ENCODE measurements around the gene TENM4.
A peak's percentile ranks its signal among the peaks of the same experiment; 100 is the strongest.

TENM4 gene

GRCh38 chr11:79471071-79471844 is 30.4 kb upstream of the TENM4 start:
- POLR2A ChIA-PET: no interaction called here
- TF ChIP-seq, protein P1, sequence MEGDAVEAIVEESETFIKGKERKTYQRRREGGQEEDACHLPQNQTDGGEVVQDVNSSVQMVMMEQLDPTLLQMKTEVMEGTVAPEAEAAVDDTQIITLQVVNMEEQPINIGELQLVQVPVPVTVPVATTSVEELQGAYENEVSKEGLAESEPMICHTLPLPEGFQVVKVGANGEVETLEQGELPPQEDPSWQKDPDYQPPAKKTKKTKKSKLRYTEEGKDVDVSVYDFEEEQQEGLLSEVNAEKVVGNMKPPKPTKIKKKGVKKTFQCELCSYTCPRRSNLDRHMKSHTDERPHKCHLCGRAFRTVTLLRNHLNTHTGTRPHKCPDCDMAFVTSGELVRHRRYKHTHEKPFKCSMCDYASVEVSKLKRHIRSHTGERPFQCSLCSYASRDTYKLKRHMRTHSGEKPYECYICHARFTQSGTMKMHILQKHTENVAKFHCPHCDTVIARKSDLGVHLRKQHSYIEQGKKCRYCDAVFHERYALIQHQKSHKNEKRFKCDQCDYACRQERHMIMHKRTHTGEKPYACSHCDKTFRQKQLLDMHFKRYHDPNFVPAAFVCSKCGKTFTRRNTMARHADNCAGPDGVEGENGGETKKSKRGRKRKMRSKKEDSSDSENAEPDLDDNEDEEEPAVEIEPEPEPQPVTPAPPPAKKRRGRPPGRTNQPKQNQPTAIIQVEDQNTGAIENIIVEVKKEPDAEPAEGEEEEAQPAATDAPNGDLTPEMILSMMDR (IDR thresholded peaks at IDR 0.05; ENCODE audit: insufficient read depth, low read length, missing control alignments): no peak
- CTCF ChIA-PET: interaction anchor here (1.3 to 1.5 kb wide), 3 partner anchors 12 to 23 kb away, joined by 3 to 5 read pairs (median 3); no protein-coding TSS in a partner anchor
- no peak overlapping the region for H3K4me3 ChIP-seq (ENCODE audit: low read depth, low read length)
- no peak for DNase-seq (ENCODE audit: low read depth, low spot score)

DNA sequence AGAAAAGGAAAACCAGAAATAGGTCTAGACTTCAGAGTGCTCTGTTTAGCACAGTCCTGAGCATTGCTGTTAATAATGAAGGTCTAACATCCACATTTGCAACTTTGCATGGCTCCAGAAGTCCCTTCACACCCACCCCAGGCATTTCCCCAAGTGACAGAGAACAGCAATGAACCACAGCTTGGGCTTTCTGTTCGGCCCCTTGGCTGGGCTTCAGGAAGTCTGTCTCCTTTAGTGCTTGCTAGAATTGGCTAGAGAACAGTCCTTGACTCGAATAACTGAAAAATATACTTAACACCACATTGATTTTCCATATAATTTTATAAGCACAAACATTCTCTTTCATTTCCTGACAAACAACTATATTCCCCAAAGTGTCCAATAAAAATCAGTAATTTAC is 29.3 kb upstream of the TENM4 start:
- H3K4me3 ChIP-seq (ENCODE audit: low read depth, low read length): no peak overlapping the region
- ChIA-PET CTCF (interaction anchor here (2.7 kb wide), 1 partner anchor 23 kb away, joined by 14 read pairs; no protein-coding TSS in a partner anchor), POLR2A (no interaction called here)
- no peak for DNase-seq (ENCODE audit: low read depth, low spot score)
- TF ChIP-seq, protein P1 (IDR thresholded peaks at IDR 0.05; ENCODE audit: insufficient read depth, low read length, missing control alignments): no peak

GRCh38 chr11:79467761-79468160 is 26.9 kb upstream of the TENM4 start:
- TF ChIP-seq, protein P1 (IDR thresholded peaks at IDR 0.05; ENCODE audit: insufficient read depth, low read length, missing control alignments): no peak
- CTCF ChIA-PET: interaction anchor here (2.7 kb wide), 1 partner anchor 26 kb away, joined by 14 read pairs; no protein-coding TSS in a partner anchor
- no peak overlapping the region for H3K4me3 ChIP-seq (ENCODE audit: low read depth, low read length)
- no peak for DNase-seq (ENCODE audit: low read depth, low spot score)
- POLR2A ChIA-PET: no interaction called here

- peak; percentile 52 for DNase-seq (ENCODE audit: low read depth, low spot score)
These were observed 25.6 kb upstream of the TENM4 start for GRCh38 chr11:79466411-79466810.

DNA sequence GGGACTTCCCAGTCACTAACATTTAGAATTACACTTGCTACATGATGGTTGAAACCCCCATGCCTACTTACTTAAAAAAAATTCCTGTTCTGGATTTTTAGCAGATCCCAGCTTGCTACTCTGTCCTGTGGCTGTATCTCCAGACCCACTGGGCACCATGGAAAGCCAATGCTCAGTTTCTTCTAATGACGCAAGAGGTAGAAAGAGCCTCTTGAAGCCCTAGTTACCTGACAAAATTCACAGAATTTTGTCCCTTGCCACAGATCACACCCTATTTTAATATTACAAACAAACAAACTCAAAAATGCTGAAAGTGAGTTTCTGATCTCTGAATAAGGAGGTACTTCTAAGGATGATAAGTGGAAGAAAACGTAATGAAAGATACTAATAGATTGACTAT is 24.3 kb upstream of the TENM4 start:
- ChIA-PET POLR2A (no interaction called here), CTCF (interaction anchor here (1.0 to 2.6 kb wide), 4 partner anchors 9 to 819 kb away, joined by 3 to 8 read pairs (median 4); no protein-coding TSS in a partner anchor)
- TF ChIP-seq, protein P1 (IDR thresholded peaks at IDR 0.05; ENCODE audit: insufficient read depth, low read length, missing control alignments): no peak
- DNase-seq (ENCODE audit: low read depth, low spot score): no peak
- no peak overlapping the region for H3K4me3 ChIP-seq (ENCODE audit: low read depth, low read length)

More at GRCh38 chr11:79466411-79466810, 25.6 kb upstream of the TENM4 start:
- TF ChIP-seq, protein P1 (IDR thresholded peaks at IDR 0.05; ENCODE audit: insufficient read depth, low read length, missing control alignments): no peak
- no peak overlapping the region for H3K4me3 ChIP-seq (ENCODE audit: low read depth, low read length)
- POLR2A ChIA-PET: no interaction called here
- CTCF ChIA-PET: interaction anchor here (1.1 to 2.6 kb wide), 3 partner anchors 25 to 820 kb away, joined by 3 to 8 read pairs (median 5); no protein-coding TSS in a partner anchor
